ENCODE results near the gene GUCY1A1. TPM values are rescaled to one million over a fixed set of nuclear protein-coding genes. Genes with fewer than 3 reads are reported as not detected.

The GUCY1A1 gene
- total and polyA plus RNA-seq, 7 donors, result 1.5 to 16.4 (median 6.8) TPM

GRCh38 chr4:155696226-155696625 is 29.6 kb downstream of the GUCY1A1 start:
- H3K27ac ChIP-seq, result no peak overlapping the region
- ATAC-seq, result no peak
- H3K9me3 ChIP-seq, result no peaks in the 10 kb centered on the region
- no peaks in the 10 kb centered on the region for H3K4me1 ChIP-seq
- TF ChIP-seq CTCF (IDR thresholded peaks at IDR 0.05), result no peak
- no peaks in the 10 kb centered on the region for H3K36me3 ChIP-seq (ENCODE audit: insufficient read depth in 1 of 2, low read depth in 1 of 2)
- no peak overlapping the region for H3K4me3 ChIP-seq
- H3K27me3 ChIP-seq (ENCODE audit: insufficient read depth in 3 of 3, low read length in 2 of 3), result no peaks in the 10 kb centered on the region
- DNase-seq, result no peak
- 28 to 58% (median 36%) methylated on average over 1 of the region's 1 CpG for WGBS, 3 donors
- intact Hi-C loops (cut with DNase I), result no loop called here

DNA sequence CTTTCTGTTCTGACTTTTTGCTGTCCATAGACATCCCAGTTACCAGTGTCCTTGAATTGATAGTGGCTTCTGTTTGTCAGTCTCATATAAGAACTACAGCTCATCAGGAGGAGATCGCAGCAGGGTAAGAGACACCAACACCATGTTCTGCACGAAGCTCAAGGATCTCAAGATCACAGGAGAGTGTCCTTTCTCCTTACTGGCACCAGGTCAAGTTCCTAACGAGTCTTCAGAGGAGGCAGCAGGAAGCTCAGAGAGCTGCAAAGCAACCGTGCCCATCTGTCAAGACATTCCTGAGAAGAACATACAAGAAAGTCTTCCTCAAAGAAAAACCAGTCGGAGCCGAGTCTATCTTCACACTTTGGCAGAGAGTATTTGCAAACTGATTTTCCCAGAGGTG is 30.1 kb downstream of the GUCY1A1 start:
- H3K4me1 ChIP-seq, result no peaks in the 10 kb centered on the region

DNA sequence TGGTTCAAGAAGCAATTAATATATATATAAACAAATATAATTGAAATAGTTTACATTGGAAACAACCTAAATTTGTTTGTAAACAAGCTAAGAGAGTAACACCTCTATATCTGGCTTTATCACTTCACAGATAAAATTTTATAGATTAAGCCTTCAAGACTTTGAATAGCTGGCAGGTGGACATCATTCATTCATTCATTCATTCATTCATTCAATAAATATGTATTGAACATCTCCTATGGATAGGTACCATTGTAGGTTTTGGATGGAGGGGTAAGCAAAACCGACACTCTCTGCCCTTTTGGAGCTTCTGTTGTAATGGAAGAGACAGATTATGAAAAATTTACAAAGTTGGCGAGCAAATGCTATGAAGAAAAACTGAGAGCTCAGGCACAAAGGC is 35.2 kb downstream of the GUCY1A1 start:
- H3K4me1 ChIP-seq, result no peaks in the 10 kb centered on the region
- no peak overlapping the region for H3K4me3 ChIP-seq
- TF ChIP-seq CTCF (IDR thresholded peaks at IDR 0.05), result no peak
- 89 to 97% (median 91%) methylated on average over 2 of the region's 2 CpGs for WGBS, 3 donors
- ATAC-seq, result no peak
- no peaks in the 10 kb centered on the region for H3K36me3 ChIP-seq (ENCODE audit: insufficient read depth in 1 of 2, low read depth in 1 of 2)
- intact Hi-C loops (cut with DNase I), result no loop called here
- DNase-seq, result no peak
- H3K27me3 ChIP-seq (ENCODE audit: insufficient read depth in 3 of 3, low read length in 2 of 3), result no peaks in the 10 kb centered on the region
- H3K9me3 ChIP-seq, result no peaks in the 10 kb centered on the region
- H3K27ac ChIP-seq, result no peak overlapping the region

More for the DNA sequence above, 30.1 kb downstream of the GUCY1A1 start:
- no peaks in the 10 kb centered on the region for H3K9me3 ChIP-seq
- no peak for ATAC-seq
- no peak overlapping the region for H3K27ac ChIP-seq
- H3K27me3 ChIP-seq (ENCODE audit: insufficient read depth in 3 of 3, low read length in 2 of 3), result no peaks in the 10 kb centered on the region
- 48 to 51% (median 51%) methylated on average over 6 of the region's 6 CpGs for WGBS, 3 donors
- DNase-seq, result no peak
- H3K36me3 ChIP-seq (ENCODE audit: insufficient read depth in 1 of 2, low read depth in 1 of 2), result no peaks in the 10 kb centered on the region
- intact Hi-C loops (cut with DNase I), result no loop called here
- H3K4me3 ChIP-seq, result no peak overlapping the region
- no peak for TF ChIP-seq CTCF (IDR thresholded peaks at IDR 0.05)

GRCh38 chr4:155703486-155704247 is 37.0 kb downstream of the GUCY1A1 start:
- ATAC-seq (no peak), DNase-seq (no peak)
- Histone ChIP-seq H3K27me3 (ENCODE audit: insufficient read depth in 3 of 3, low read length in 2 of 3) (no peaks in the 10 kb centered on the region), H3K36me3 (ENCODE audit: insufficient read depth in 1 of 2, low read depth in 1 of 2) (no peaks in the 10 kb centered on the region), H3K4me3 (no peak overlapping the region), H3K4me1 (no peaks in the 10 kb centered on the region), H3K9me3 (no peaks in the 10 kb centered on the region), H3K27ac (no peak overlapping the region)
- intact Hi-C loops (cut with DNase I), result no loop called here
- no peak for TF ChIP-seq CTCF (IDR thresholded peaks at IDR 0.05)
- 80 to 86% (median 83%) methylated on average over 5 of the region's 5 CpGs for WGBS, 3 donors
